Stimulated activated CD4-positive, alpha-beta T cell treated with anti-CD3 and anti-CD28 coated beads, Interleukin-1b, Interleukin-23, amount 100 ng/mL, for 1 hour (primary cell): ENCODE measurements around the gene TXNL4A.

Experiments used
- DNase-seq, 2 donors: peaks; one replicate each; pipeline ENCODE4 v3.0.0-alpha.2; 2020; ENCODE audit warnings: low read depth in 2 of 2

The TXNL4A gene

GRCh38 chr18:79935925-79936324 is 52.4 kb downstream of the TXNL4A start:
- DNase-seq = no peak

- no peak for DNase-seq
Measured at GRCh38 chr18:79935499-79935898, 52.9 kb downstream of the TXNL4A start.

DNA sequence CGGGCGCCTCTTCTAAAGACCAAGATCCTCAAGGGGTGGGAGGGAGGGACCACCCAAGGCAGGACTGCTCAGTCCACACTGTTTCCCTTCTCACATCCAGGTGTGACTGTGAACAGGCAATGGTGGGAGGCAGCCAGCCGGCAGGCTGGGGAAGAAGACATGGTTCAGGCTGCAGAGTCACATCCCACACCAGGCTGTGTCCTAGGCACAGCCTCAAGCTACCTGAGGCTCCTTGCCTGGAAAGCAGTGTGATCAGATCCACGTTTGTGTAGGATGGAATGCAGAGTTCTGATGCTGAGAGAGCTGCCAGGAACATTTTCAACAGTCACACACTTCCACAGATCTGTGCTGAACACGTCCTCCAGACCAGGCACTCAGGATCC is 53.3 kb downstream of the TXNL4A start:
- no peak for DNase-seq

DNA sequence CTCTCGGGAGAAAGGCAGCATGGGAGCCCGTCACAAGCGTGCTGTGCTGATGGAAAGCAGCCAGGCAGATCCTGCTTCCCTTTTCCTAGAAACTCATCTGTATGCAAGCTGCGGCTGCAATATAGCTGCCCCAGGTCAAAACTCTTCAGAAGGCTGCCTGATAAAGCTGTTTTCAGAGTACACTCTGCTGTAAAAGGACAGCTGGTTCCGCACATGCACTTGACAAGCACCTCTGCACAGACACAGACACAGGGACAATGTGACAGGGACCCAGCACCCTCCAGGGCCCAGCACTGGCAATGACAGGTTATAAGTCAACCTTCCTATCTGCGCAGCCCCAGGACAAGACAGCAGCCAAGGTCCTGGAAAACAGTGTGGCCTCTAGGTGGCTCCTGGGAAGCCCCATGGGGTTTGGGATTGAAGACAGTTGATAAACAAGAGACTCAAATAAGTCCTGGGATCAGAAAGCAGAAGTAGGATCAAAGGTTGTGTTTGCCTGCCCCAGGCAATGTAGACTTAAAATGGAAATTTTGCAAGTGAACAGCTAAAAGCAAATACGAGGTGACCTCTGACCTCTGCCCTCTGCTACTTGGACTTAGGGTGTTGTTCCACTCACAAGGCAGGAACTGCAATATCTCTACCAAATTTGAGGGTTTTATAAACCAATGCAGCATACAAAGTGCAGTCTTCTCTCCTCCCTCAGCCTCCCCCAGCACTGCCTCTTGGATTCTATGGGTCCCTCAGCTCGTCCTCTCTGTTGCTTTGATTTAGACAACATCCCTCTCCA is 53.9 kb downstream of the TXNL4A start:
- no peak for DNase-seq

- DNase-seq = no peak
Measured at GRCh38 chr18:79933765-79934164, 54.6 kb downstream of the TXNL4A start.

DNA sequence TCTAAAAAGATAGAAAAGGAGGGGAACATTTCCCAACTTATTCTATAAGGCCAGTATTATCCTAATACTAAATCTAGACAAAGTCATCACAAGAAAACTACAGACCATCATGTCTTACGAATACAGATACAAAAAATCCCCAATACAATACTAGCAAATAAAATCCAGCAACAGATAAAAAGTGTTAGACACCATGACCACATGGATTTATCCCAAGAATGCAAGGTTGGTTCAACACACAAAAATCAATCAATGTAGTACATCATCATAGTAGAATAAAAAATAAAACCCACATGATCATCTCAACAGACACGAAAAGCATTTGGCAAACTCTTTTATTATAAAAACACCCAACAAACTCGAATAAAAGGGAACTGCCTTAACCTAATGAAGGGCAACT is 55.5 kb downstream of the TXNL4A start:
- DNase-seq = no peak

DNA sequence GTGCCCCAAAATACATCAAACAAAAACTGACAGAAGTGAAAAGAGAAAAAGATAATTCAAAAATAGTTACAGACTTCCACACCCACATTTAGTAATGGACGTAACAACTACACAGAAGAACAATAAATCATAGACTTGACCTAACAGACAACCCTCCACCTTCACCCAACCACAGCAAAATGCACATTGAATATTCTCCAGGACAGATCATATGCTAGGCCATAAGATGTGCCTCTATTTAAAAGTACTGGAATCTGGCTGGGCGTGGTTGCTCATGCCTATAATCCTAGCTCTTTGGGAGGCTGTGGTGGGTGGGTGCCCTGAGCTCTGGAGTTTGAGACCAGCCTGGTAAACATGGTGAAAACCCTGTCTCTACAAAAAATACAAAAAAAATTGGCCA is 56.9 kb downstream of the TXNL4A start:
- no peak for DNase-seq

- DNase-seq = no peak
Measured at GRCh38 chr18:79930020-79930642, 58.2 kb downstream of the TXNL4A start.

GRCh38 chr18:79928563-79928960 is 59.8 kb downstream of the TXNL4A start:
- no peak for DNase-seq

DNA sequence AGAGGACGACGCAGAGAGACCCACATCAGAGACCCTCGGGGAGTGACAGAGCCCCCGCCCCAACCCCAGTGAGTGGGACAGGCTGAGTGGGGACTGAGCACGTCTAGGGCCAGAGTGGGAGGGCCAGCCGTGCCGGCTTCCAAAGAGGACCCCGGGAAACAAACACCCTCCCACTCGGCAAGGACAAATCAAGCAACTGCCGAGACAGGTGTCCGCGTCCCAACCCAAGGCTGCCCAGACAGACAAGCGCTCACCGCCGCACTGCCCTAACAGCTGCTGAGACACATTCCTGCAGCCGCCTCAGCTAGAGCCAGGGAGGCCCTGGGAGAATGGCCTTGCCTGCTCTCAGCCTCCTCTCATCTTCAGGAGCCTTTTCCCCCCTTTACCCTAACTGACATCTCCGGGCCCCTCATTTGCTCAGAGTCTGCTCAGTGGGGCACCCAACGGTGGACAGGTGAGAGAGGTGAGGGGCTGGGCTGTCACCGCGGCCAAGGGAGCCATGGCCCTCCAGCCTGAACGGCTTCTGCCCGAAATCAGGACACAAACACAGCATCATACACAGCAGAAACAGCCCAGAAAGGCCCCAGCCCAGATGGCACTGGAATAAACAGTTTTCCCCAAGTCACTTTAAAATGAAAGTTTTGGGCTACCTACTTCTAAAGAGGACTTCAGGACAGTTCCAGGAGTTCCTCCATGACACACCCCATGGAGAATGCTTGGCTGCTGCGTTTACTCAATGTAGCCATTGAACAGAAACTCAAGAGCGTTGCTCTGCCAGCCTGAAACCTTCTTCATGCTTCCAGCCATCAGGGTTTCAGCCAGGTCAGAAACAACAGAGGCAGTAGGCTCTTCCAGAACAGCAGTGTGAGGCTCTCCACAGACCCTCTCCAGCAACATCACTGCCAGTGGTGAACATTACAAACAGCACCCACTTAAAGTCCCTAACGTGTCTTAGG is 60.5 kb downstream of the TXNL4A start:
- no peak for DNase-seq

DNA sequence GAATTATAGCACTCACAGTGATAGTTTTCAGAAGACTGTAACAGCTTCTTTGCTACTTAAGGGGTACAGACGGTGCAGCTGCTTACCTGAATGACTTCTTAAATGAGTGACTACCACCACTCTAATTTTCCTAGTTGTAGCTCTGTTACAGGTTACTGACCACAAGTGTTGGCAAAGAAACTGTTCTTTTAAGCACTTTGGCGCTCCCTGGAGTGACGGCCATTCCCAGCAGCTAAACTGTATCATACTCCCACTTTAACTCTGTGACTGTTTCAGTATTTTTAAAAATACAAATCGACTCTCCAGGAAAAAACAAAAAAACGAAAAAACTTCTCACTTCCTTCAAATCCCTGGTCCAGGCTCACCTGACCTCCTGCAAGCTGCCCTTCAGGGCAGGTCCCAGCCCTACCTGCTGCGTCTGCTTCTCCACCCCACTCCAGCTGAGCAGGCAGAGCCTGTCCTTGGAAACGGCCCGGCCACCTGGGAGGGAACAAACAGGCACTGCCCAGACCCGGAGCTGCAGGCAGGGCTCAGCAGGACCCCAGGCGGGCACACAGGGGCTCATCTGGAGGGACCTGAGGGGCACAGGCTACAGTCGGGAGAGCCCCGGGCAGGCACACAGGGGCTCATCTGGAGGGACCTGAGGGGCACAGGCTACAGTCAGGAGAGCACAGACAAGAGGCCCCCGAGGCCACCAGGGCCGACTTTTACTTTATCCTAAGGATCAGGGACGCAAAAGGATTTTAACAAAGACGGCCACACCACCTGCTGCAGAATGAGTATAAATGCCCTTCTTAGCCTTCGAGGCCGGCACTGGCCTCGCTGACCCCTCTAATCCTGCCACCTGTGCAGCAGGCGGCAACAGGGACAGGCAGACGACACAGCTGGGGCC is 61.4 kb downstream of the TXNL4A start:
- no peak for DNase-seq

- DNase-seq = no peak
Measured at GRCh38 chr18:79926306-79926705, 62.1 kb downstream of the TXNL4A start.

DNA sequence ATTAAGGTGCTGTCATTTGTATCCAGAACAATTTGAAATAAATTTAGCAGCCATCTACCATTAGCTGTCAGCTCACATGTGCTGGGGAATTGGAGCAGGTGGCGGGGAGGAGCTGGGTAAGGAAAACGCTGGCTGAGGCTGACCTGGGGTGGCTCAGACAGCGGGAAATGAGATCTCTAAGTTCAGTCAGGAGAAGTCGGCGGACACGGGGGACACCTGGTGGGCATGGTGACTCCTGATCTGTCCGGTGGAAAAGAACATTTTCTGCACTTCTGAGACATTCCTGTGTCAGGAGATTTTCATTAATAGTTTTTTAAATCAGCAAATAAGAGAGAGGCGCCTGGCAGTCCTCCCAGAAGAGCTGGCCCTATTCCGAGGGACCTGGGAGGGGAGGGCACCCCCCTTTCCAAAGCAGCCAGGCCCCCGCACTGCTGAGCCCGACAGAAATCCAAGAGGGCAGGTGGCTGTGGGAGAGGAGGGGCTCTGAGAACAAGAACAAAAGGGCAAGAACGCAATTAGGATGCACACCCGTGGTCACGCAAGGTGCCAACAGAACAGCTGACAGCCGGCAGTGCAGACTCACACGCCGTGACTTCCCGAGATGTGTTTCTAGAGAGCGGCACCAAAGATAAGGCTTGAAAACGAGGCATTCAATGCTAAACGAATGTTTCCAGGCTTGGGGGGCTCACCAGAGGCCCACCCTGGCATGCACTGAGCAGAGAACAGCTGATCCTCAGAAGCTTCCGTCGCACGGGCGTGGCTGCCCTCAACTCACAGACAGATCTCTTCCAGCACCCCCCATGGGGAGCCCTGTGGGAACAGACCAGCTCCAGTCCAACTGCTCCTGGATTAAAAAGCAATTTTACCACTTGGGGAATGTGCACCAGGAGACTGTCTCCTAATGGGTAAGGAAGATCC is 63.3 kb downstream of the TXNL4A start:
- no peak for DNase-seq

DNA sequence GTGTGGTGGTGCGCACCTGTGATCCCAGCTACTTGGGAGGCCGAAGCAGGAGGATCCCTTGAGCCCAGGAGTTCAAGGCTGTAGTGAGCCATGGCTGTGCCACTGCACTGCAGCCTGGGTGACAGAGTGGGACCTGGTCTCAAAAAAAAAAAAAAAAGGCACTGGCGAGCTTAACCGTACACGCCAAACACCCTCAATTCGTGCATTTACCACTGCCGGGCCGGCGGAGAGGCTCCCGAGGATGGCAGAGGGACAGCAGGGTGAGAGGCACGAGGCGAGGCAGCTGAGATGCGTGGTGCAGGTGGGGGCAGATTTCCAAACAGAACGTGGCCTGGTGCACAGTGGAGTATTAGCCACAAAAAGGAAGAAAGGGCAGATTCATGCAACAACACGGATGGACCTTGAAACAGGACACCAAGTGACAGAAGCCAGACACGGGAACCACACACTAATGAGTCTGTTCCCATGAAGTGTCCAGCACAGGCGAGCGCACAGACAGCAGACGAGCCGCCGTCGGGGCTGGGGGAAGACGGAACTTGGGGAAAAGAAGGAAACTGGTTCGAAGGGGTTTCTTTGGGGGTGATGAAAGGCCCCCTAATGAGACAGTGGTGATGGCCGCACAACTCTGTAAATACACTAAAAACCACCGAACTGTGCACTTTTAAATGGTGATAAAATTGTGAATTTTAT is 64.3 kb downstream of the TXNL4A start:
- no peak for DNase-seq

DNA sequence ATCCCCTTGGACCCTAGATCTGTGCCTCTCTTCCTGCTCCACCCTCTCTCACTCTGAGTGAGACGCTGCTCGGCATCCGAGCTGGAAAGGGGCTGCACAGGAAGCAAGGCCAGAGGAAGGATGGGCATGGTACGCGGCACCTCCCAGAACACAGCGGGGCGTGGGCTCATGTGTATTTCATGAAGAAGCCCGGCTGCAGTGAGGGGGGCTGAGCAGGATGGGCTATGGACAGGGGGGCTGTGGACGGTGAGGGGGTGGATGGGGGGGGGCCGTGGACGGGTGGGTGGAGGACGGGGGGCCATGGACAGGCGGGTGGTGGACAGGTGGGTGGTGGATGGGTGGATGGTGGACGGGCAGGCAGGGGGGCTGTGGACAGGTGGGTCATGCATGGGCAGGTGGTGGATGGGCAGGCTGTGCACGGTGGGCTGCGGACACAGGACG is 65.4 kb downstream of the TXNL4A start:
- DNase-seq = no peak

DNA sequence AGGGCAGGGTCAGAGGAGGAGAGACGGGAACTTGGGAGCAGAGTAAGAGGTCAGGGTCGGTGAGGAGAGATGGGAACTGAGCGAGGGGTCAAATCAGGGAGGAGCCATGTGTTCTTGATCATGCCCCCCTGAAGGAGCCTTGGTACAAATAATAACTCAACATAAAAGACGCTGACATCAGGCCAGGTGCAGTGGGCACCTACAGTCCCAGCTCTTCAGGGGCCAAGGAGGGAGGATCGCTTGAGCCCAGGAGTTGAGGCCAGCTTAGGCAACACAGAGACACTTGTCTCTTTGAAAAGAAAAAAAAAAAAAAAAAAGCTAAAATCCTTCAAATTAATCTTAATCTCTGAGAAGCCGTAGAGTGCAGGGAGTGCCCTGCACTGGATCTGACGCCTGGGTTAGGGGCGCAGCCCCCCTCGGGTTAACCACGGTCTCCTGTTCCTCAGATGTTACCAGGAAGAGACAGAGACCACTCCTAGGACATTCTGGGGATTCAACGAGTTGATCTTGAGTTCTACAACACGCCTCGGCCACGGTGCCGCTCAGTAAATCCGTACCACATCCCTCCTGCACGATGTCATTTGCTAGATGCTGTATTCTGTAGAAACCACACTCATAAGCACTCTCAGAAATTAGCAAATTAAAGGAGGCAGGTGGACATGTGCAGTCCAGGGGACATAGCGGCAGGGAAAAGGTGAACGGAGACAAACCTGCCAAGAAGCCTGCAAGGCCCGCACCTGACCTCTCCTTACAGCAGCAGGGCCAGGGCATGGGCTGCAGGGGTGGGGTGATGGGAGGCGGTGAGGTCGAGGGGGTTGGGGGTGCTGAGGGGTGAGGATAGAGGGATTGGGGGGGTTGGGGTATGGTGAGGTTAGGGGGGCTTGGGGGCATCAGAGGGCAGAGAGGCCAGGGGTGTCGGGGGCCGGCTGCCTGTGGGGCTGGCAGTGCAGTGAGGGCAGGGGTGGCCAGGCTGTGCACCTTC is 66.1 kb downstream of the TXNL4A start:
- DNase-seq = no peak
